COR-L47 (cell line): Measurements from ENCODE around the gene TADA3.

ENCODE experiments used
- DNase-seq: peaks from one replicate; lab custom pipeline; 2025; lab: John Stamatoyannopoulos, UW

The TADA3 gene

GRCh38 chr3:9760779-9761505, 31.3 kb downstream of the TADA3 start:
- no peak for DNase-seq

- no peak for DNase-seq
These were observed 34.8 kb downstream of the TADA3 start for GRCh38 chr3:9757427-9757826.

- no peak for DNase-seq
These were observed 37.6 kb downstream of the TADA3 start for GRCh38 chr3:9754678-9755077.

GRCh38 chr3:9750556-9751411, 41.5 kb downstream of the TADA3 start:
- DNase-seq, result no peak

GRCh38 chr3:9749645-9750555, 42.4 kb downstream of the TADA3 start, which contains the start of gene OGG1:
OGG1 (plus strand) TSS chr3:9749952; CDS start chr3:9750287, 335 bp downstream.
- DNase-seq, result peak; percentile 92

GRCh38 chr3:9749296-9749644, 43.0 kb downstream of the TADA3 start:
- DNase-seq, result no peak

- no peak for DNase-seq
These were observed 44.2 kb downstream of the TADA3 start for GRCh38 chr3:9748031-9748430.

GRCh38 chr3:9747267-9747666, 45.0 kb downstream of the TADA3 start:
- no peak for DNase-seq

GRCh38 chr3:9746330-9746729, 45.9 kb downstream of the TADA3 start:
- no peak for DNase-seq

GRCh38 chr3:9745521-9745920, 46.8 kb downstream of the TADA3 start:
- DNase-seq, result no peak

GRCh38 chr3:9744162-9744561, 48.1 kb downstream of the TADA3 start:
- no peak for DNase-seq

- DNase-seq, result no peak
These were observed 48.7 kb downstream of the TADA3 start for GRCh38 chr3:9743548-9743947.

- DNase-seq, result no peak
These were observed 49.7 kb downstream of the TADA3 start for GRCh38 chr3:9742560-9742959.

GRCh38 chr3:9739181-9739580, 53.1 kb downstream of the TADA3 start:
- no peak for DNase-seq

GRCh38 chr3:9736831-9737230, 55.4 kb downstream of the TADA3 start:
- no peak for DNase-seq

- DNase-seq, result no peak
These were observed 59.5 kb downstream of the TADA3 start for GRCh38 chr3:9732740-9733115.

- no peak for DNase-seq
These were observed 60.1 kb downstream of the TADA3 start for GRCh38 chr3:9732080-9732739.

- peak; percentile 89 for DNase-seq
These were observed 60.8 kb downstream of the TADA3 start, which contains the start of gene BRPF1 for GRCh38 chr3:9731206-9732079. BRPF1 (plus strand) TSS chr3:9731735; CDS start chr3:9734141, 2,406 bp downstream.

GRCh38 chr3:9730657-9731205, 61.5 kb downstream of the TADA3 start:
- no peak for DNase-seq
